ENCODE measurements around the gene GJA10.

DNA sequence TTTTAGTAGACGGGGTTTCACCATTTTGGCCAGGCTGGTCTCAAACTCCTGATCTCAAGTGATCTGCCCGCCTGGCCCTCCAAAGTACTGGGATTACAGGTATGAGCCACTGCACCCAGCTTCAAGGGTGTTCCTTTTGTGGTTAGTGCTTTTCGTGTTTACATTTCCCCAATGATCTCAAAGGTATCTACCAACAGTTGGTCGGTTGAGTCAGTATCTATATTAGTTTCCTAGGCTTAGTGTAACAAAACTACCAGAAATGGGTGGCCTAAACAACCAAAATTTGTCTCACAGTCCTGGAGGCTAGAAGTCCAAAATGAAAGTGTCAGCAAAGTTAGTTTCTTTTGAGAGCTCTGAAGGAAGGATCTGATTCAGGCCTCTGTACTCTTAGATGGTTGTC is 34.5 kb upstream of the GJA10 start:
- TF ChIP-seq GATA2 (IDR thresholded peaks at IDR 0.05; ENCODE audit: low read depth, low read length) (no peak), GATA3 (IDR thresholded peaks at IDR 0.05; ENCODE audit: low read depth, low read length) (no peak)
